ENCODE measurements around the gene SHD.
"Not testable (repeated sequence)": the region's sequence is repeated elsewhere in the genome, so short reads cannot be mapped to it uniquely, and the experiment has no call there.

Gene SHD, protein sequence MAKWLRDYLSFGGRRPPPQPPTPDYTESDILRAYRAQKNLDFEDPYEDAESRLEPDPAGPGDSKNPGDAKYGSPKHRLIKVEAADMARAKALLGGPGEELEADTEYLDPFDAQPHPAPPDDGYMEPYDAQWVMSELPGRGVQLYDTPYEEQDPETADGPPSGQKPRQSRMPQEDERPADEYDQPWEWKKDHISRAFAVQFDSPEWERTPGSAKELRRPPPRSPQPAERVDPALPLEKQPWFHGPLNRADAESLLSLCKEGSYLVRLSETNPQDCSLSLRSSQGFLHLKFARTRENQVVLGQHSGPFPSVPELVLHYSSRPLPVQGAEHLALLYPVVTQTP

DNA sequence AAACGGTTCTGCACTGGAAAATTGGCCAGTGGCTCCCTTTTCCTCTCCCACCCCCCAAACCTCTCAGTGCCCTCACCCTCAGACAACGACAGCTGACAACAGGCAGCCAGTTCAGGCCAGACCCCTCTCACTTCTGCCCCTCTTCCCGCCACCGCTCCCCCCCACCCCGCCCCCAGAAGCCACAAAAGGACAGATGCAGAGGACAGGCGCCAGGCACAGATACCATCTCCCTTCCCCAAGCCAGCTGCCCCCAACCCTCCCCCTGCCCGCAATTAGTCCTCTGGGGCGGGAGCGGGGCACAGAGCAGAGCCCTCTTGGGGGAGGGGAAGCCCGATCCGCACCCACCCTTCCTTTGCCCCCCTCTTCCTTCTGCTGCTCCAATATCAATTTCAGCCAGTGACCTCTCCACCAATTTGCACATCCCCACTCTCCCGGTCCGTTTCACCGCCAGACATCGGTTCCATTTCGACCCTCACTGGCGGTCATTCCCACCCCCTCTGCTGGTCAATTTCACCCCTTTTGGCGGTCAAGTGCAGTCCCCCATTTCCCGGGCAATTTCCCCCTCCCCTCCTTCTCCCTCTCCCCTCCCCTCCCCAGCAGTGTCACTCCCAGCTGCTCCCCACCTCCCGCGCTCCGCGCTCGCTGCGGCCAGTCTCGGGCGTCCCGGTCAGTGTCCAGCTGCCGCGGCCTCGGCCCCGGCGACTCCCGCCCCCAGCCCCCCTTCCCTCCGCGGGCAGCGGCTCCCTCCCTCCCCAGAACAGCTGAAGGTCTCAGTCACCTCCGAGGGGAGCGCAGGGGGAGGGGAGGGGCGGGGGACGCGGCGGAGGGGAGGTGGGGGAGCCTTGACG is at the start of gene SHD:
Gene SHD, plus strand, starts transcription at position 848 of the 848 bp plus-strand sequence. CDS start 798 bp downstream, outside the sequence.
- in situ Hi-C loops (cut with MboI; ENCODE audit: low sequenced_read_pairs), result no loop called here

DNA sequence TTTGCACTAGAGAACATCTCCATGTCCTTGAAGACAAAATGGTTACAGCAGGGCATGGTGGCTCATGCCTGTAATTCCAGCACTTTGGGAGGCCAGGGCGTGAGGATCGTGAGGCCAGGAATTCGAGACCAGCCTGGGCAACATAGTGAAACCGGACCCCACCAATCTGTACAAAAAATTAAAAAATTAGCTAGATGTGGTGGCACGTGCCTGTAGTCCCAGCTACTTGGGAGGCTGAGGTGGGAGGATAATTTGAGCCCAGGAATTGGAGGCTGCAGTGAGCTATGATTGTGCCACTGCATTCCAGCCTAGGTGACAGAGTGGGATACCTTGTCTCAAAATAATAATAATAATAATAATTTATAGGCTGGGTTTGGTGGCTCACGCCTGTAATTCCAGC is 48.8 kb upstream of the SHD start:
- in situ Hi-C loops (cut with MboI; ENCODE audit: low sequenced_read_pairs), result not testable (repeated sequence)

DNA sequence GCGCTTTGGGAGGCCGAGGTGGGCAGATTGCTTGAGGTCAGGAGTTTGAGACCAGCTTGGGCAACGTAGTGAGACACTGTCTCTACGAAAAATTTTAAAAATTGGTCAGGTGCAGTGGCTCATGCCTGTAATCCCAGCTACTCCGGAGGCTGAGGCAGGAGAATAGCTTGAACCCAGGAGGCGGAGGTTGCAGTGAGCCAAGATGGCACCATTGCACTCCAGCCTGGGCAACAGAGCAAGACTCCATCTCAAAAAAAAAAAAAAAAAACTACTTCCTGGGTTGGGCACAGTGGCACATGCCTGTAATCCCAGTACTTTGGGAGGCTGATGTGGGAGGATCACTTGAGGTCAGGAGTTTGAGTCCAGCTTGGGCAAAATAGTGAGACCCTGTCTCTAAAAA is 47.5 kb upstream of the SHD start:
- in situ Hi-C loops (cut with MboI; ENCODE audit: low sequenced_read_pairs), result not testable (repeated sequence)

DNA sequence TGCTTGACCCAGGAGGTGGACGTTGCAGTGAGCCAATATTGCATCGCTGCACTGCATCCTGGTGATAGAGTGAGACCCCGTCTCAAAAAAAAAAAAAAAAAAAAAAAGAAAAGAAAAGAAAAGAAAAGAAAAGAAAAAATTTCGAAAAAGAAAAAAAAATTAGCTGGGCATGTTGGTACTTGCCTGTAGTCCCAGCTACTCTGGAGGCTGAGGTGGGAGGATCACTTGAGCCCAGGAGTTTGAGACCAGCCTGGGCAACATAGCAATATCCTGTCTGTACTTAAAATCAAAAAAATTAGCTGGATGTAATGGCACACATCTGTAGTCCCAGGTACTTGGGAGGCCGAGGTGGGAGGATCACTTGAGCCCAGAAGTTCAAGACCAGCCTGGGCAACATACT is 46.9 kb upstream of the SHD start:
- in situ Hi-C loops (cut with MboI; ENCODE audit: low sequenced_read_pairs), result not testable (repeated sequence)

DNA sequence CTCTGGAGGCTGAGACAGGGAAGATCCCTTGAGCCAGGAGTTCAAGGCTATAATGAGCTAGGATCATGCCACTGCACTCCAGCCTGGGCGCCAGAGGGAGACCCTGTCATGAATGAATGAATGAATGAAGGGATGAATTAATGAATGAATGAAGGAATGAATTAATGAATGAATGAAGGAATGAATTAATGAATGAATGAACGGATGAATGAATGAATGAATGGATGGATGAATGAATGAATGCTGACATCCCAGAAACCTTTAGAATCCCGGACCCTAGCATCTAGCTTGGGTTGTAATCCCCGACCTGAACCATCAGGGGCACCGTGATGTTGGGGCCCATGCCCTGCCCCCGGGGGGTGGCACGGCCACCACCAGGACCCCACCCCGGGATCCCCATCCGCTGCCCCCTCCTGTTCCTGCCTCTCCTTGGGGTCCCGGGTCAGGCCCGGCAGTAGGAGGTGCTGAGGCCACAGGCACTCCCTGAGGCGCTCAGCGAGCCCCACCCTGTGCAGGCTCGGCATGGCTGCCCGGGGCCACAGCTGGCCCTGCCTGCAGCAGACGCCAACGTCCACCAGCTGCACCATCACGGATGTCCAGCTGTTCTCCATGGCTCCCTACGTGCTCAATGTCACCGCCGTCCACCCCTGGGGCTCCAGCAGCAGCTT is 46.3 kb upstream of the SHD start:
- in situ Hi-C loops (cut with MboI; ENCODE audit: low sequenced_read_pairs), result no loop called here

DNA sequence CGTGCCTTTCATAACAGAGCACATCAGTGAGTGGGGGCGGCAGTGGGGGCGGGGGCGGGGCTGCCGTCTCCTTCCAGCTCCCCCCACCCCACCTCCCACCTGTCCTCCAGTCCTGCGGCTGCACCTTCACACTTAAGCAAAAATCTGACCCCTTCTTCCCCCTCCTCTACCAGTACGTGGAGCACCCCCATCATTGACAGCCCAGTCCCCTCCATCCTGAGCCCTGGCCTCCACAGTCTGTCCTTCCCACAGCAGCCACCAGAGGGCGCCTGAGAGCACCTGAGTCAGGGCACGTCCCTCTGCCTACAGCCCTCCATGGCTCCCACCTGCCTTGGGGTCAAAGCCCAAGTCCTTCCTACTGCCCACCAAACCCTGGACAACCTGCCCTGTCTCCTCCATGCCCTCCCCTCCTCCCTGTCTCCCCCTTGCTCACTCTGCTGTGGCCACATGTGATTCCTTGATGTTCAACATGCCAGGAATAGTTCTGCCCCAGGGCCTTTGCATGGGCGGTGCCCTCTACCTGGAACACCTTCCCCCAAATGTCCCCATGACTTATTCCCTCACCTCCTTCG is 45.7 kb upstream of the SHD start:
- in situ Hi-C loops (cut with MboI; ENCODE audit: low sequenced_read_pairs), result no loop called here

DNA sequence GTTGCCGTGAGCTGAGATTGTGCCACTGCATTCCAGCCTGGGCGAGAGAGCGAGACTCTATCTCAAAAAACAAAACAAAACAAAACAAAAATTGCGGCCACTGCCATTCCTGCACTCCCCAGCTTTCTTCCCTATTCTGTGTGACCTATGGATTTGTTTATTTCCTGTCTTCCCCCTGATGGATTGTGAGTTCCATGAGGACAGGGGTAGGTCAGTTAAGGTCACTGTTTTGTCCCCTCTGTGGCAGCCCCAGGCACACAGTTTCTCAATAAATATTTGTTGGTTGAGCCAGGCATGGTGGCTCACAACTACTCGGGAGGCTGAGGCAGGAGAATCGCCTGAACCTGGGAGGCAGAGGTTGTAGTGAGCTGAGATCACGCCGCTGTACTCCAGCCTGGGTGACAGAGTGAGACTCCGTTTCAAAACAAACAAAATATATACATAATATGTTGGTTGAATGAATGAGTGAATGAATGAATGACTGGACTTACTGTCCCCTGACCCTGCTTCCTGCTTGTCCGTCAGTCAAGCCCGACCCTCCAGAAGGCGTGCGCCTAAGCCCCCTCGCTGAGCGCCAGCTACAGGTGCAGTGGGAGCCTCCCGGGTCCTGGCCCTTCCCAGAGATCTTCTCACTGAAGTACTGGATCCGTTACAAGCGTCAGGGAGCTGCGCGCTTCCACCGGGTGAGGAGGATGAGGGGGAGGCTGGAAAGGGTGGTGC is 44.8 kb upstream of the SHD start:
- in situ Hi-C loops (cut with MboI; ENCODE audit: low sequenced_read_pairs), result no loop called here

DNA sequence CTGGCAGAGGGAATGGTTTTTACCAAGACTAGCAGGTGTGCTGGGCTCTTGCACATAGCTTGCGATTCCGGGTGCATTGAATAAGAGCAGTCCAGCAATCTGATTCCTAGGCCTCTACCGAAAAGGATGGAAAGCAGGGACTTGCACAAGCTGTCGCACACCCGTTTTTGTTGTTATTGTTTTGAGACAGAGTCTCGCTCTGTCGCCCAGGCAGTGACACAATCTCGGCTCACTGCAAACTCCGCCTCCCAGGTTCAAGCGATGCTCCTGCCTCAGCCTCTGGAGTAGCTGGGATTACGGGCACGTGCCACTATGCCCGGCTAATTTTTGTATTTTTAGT is 44.2 kb upstream of the SHD start:
- in situ Hi-C loops (cut with MboI; ENCODE audit: low sequenced_read_pairs), result no loop called here

DNA sequence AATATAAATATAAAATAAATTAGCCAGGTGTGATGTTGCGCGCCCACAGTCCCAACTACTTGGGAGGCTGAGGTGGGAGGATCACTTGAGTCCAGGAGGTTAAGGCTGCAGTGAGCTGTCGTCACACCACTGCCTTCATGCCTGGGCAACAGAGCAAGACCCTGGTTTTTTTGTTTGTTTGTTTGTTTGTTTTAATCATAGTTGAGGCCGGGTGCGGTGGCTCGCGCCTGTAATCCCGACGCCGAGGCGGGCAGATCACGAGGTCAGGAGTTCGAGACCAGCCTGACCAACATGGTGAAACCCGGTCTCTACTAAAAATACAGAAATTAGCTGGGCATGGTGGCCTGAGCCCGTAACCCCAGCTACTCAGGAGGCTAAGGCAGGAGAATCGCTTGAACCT is 41.6 kb upstream of the SHD start:
- in situ Hi-C loops (cut with MboI; ENCODE audit: low sequenced_read_pairs), result not testable (repeated sequence)

DNA sequence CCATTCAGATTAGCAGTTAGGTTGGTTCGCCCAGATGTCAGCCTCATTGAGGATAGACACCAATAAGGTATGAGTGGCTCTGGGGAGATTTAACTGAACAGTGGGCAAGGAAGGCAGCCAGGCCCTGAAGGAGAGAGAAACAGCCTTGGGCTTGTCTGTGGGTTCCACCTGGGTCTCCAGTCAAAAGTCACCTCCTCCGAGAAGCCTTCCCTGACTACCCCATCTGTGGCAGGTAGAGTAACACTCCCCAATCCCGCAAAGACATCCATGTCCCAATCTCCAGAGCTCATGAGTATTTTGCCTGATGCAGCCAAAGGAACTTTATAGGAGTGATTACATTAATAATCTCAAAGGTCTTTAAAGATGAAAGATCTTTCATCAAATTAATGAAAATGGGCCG is 40.2 kb upstream of the SHD start:
- in situ Hi-C loops (cut with MboI; ENCODE audit: low sequenced_read_pairs), result no loop called here

DNA sequence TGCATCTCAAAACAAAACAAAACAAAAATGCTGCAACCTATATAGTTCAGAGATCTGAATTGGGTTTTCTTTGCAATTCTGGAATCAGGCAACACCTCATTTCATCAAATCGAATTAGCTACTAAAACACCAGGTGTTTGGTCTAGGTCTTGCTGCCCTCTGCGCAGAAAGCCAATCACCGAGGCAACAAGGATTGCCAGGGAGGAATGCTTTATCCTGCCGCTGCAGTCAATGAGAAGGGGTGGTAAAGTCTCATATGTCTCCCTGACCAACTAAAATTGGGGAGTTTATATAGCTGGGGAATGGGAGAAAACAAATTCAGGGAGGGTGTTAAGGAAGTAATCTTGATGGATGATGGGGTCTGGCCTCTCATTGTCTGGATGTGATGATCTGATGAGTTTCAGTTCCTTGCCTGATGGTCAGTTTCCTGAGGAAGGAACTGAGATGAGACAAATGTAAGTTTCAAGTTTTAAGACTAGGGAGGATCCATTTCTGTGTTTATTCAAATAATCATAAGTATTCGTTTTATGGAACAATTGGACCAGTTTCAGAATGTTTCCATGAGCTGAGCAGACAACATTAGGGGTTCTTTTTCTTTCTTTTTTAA is 37.1 kb upstream of the SHD start:
- in situ Hi-C loops (cut with MboI; ENCODE audit: low sequenced_read_pairs), result no loop called here

DNA sequence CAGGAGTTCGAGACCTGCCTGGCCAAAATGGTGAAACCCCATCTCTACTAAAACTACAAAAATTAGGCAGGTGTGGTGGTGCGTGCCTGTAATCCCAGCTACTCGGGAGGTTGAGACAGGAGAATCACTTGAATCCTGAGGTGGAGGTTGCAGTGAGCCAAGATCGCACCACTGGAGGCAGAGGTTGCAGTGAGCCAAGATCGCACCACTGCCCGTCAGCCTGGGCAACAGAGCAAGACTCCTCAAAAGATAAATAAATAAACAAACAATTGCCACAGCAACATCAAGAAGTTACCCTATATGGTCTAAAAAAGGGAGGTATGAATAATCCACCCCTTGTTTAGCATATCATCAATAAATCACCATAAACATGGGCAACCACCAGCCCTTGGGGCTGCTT is 33.1 kb upstream of the SHD start:
- in situ Hi-C loops (cut with MboI; ENCODE audit: low sequenced_read_pairs), result not testable (repeated sequence)

DNA sequence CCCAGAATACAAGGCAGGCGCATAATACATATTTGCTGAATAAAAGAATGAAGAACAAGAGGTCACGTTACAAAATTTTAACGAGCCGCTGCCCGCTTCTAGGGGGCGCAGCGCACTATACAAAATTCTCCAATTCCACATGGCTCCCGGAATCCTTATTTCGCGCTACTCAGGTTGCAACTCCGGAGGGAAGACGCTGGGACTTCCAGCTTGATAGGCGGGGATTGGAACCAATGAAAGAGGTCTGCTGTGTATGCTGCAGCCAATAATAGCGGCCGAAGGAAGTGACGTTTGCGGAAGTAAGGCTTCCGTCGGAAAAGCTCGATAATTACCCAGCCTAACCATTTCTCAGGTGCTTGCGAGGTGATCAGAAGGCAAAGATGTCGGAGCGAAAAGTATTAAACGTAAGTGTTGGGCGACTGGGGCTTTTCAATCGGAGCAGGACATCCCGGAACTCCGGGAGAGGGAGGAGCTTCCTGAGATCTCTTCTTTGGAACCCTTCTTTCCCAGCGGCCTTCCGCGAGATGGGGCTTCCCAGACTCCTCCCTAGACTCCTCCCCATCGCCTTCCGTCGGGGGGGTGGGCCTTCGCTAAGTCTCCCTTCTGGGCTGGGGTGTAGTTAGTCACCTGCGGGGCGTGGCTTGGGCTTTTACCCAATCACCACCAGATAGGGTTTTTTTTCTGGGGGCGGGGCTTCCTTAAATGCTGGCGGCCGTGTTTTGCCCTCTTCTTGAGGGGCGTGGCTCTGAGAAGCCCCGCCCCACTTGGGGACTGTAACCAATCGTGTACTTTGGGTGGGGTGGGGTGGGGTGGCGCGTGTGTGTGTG is 32.1 kb upstream of the SHD start, which contains the start of gene YJU2:
Gene YJU2, plus strand, starts transcription at position 314 of the 827 bp plus-strand sequence. Its CDS starts 67 bp downstream, at position 381.
- in situ Hi-C loops (cut with MboI; ENCODE audit: low sequenced_read_pairs), result no loop called here

DNA sequence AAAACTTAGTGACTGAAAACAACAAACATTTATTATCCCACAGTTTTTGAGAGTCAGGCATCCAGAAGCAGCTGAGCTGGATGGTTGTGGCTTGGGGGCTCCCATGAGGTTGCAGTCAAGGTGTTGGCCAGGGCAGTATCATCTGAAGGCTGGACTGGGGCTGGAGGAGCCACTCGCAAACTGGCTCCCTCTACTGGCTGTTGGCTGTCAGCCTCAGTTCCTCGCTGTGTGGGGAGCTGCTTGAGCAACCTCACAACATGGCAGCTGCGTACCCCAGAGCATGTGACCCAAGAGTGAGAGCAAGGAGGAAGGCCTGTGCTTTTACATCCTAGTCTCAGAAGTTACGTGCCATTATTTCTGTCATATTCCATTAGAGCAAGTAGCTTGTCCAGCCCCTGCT is 22.5 kb upstream of the SHD start:
- in situ Hi-C loops (cut with MboI; ENCODE audit: low sequenced_read_pairs), result no loop called here

DNA sequence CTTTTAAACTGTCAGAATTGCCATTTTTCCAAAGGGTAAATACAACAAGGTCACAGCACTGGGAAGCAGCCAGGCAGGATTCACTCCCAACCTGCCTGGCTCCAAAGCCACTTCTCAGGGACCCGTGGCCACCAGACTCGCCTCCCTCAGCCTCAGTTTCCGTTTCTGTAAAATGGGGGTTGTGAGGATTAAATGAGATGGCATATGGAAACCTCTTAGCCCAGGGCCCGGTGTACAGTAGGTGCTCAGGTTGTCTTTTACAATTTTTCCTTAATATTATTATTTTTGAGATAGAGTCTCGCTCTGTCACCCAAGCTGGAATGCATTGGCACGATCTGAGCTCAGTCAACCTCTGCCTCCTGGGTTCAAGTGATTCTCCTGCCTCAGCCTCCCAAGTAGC is 22.0 kb upstream of the SHD start:
- in situ Hi-C loops (cut with MboI; ENCODE audit: low sequenced_read_pairs), result no loop called here

DNA sequence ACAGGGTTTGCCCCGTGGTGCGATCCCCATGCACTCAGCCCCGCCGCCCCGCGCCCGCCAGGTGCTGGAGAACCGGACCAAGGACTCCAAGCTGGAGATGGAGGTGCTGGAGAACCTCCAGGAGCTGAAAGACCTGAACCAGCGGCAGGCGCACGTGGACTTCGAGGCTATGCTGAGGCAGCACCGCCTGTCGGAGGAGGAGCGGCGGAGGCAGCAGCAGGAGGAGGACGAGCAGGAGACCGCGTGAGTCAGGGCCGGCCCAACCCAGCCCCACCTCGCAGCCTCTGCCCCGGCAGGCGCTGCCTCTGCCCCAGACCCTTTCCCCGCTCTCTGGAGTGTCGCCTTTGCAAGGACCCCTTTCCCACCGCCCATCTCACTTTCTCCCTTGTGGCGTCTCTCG is 20.9 kb upstream of the SHD start:
- in situ Hi-C loops (cut with MboI; ENCODE audit: low sequenced_read_pairs), result no loop called here

DNA sequence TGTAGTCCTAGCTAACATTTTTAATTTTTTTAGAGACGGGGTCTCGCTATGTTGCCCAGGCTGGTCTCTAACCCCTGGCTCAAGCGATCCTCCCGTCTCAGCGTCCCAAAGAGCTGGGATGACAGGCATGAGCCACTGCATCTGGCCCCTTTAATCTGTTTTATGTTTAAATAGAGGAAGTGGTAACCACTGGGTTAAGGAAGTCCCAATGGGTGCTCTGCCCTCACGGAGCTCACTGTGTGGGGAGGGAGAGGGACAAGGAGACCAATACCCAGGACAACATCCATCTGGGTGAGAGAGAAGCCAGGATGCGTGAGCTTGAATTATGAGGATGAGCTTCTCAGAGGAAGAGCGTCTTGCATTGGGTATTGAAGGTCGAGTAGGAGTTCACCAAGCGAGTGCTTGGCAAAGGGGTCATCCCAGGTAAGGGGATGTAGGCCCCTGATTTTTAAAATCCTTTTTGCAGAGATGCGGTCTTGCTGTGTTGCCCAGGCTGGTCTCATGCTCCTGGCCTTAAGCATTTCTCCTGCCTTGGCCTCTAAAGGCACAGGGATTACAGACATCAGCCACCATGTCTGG is 18.4 kb upstream of the SHD start:
- in situ Hi-C loops (cut with MboI; ENCODE audit: low sequenced_read_pairs), result no loop called here

DNA sequence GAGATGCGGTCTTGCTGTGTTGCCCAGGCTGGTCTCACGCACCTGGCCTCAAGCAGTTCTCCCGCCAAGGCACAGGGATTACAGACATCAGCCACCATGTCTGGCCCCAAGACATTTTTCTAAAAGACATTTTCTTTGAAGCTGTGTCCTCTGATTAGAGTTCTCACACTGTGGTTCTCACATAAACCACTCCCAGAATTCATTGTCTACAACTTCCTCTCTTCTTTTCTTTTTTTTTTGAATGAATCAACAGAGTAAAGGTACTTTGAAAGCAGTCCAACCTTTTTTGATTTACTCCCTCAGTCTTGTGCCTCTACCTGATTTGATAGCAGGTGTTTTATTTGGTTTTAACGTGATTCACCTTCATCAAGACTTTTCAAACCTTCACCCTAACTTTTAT is 14.3 kb upstream of the SHD start:
- in situ Hi-C loops (cut with MboI; ENCODE audit: low sequenced_read_pairs), result no loop called here

Measured in HL-60/S4 treated with retinoic acid at 250 ng/mL for 4 days and 3 days (cell line).